Right ventricle myocardium superior (tissue), 1 donor: Measurements from ENCODE around the gene MACC1. TPM values are rescaled to one million over a fixed set of nuclear protein-coding genes. Genes with fewer than 3 reads are reported as not detected.
"Not testable (repeated sequence)": the region's sequence is repeated elsewhere in the genome, so short reads cannot be mapped to it uniquely, and the experiment has no call there.

Experiments used
- ATAC-seq: fragments of 200-7000 bp; cut with Tn5 transposase; one replicate; pipeline ENCODE4 v1.9.1; 2020; ENCODE audit warnings: mild to moderate bottlenecking; ENCODE audit not compliant: poor library complexity
- DNase-seq: peaks from one replicate; pipeline ENCODE4 v3.0.0-alpha.2; 2020
- intact Hi-C: fragments of 100-400 bp; cut with DNase I; formaldehyde crosslinking; loops from one replicate; pipeline ENCODE4 v1.11.2; 2022
- total RNA-seq: library from RNA; stranded (reverse); fragmentation: NEBNext Ultra II Directional; extraction: Animal tissue kit (Norgen Biotek cat#: 25700); gene quantifications from one replicate; pipeline ENCODE4 v1.2.1, GENCODE V29; 2021
- donor health status: DM: no; HTN: yes; CAD: no; lungs with severe emphysema.

Gene MACC1
- total RNA-seq, 1 donor from 2014 or later, result 0.19 TPM

GRCh38 chr7:20120611-20121168, 96.5 kb downstream of the MACC1 start:
- intact Hi-C loops, ATAC-seq, DNase-seq: not testable (repeated sequence)

GRCh38 chr7:20116869-20117268, 100.3 kb downstream of the MACC1 start:
- intact Hi-C loops, result no loop called here
- DNase-seq (no peak), ATAC-seq (no peak)

GRCh38 chr7:20114468-20114867, 102.7 kb downstream of the MACC1 start:
- peak; percentile 68 for ATAC-seq
- intact Hi-C loops, result no loop called here
- DNase-seq, result no peak

GRCh38 chr7:20113427-20114027, 103.7 kb downstream of the MACC1 start:
- ATAC-seq (no peak), DNase-seq (no peak)
- intact Hi-C loops, result no loop called here

GRCh38 chr7:20112696-20113095, 104.5 kb downstream of the MACC1 start:
- intact Hi-C loops, result no loop called here
- no peak for DNase-seq
- no peak for ATAC-seq

- no peak for DNase-seq
- intact Hi-C loops, result no loop called here
- ATAC-seq, result no peak
Measured at GRCh38 chr7:20111821-20112542, 105.2 kb downstream of the MACC1 start.

- intact Hi-C loops, result no loop called here
- DNase-seq, result no peak
- no peak for ATAC-seq
Measured at GRCh38 chr7:20107582-20107981, 109.6 kb downstream of the MACC1 start.

- intact Hi-C loops, result no loop called here
- DNase-seq (no peak), ATAC-seq (no peak)
Measured at GRCh38 chr7:20104696-20105095, 112.5 kb downstream of the MACC1 start.

GRCh38 chr7:20102982-20103381, 114.2 kb downstream of the MACC1 start:
- DNase-seq (no peak), ATAC-seq (no peak)
- intact Hi-C loops, result no loop called here

- ATAC-seq (no peak), DNase-seq (no peak)
- intact Hi-C loops, result no loop called here
Measured at GRCh38 chr7:20095862-20096261, 121.3 kb downstream of the MACC1 start.

GRCh38 chr7:20095436-20095835, 121.7 kb downstream of the MACC1 start:
- ATAC-seq, result no peak
- intact Hi-C loops, result no loop called here
- no peak for DNase-seq

GRCh38 chr7:20089431-20089830, 127.8 kb downstream of the MACC1 start:
- intact Hi-C loops, result no loop called here
- DNase-seq, result no peak
- ATAC-seq, result no peak

GRCh38 chr7:20085086-20085485, 132.1 kb downstream of the MACC1 start:
- intact Hi-C loops, result no loop called here
- ATAC-seq (no peak), DNase-seq (no peak)

Other genes with a start within 250 kb of the MACC1 start
- 1.9 TPM for gene ITGB8, start 113.5 kb upstream of the MACC1 start, total RNA-seq